ENCODE measurements around the gene CNST. TPM values are rescaled to one million over a fixed set of nuclear protein-coding genes. Genes with fewer than 3 reads are reported as not detected.
A peak's percentile ranks its signal among the peaks of the same experiment; 100 is the strongest.

The CNST gene
- total and polyA plus RNA-seq, 9 of the 15 experiments (the other 6 are each of a cell fraction or from before 2014, with no cell fraction given), result 17.0 to 55.3 (median 30.8) TPM

GRCh38 chr1:246618240-246618808 is 52.1 kb downstream of the CNST start (continued):
- TF ChIP-seq ZNF124 (CRISPR knock-in tag; IDR thresholded peaks at IDR 0.05) (no peak), ADNP (tag; IDR thresholded peaks at IDR 0.05) (0 out of 2 replicates have a peak, but pooled peaks have one; percentile 41), RCOR1 (IDR thresholded peaks at IDR 0.05; ENCODE audit: borderline replicate concordance in 1 of 2, low read depth in 2 of 2, low read length in 2 of 2) (peak in 1 of 2 experiments; percentile 74; a peak in 1 of 4 replicates), MEIS2 (IDR thresholded peaks at IDR 0.05; ENCODE audit: partially characterized antibody) (peak; percentile 23), CUX1 (CRISPR knock-in tag; IDR thresholded peaks at IDR 0.05) (no peak), CBFA2T3 (IDR thresholded peaks at IDR 0.05) (peak; percentile 74)

All from K562 (cell line).